Measurements from ENCODE around the gene CNTN5. TPM values are rescaled to one million over a fixed set of nuclear protein-coding genes. Genes with fewer than 3 reads are reported as not detected.
"Not testable (repeated sequence)": the region's sequence is repeated elsewhere in the genome, so short reads cannot be mapped to it uniquely, and the experiment has no call there.

The CNTN5 gene
- total RNA-seq, 2 donors from 2014 or later: 1.4 to 3.3 TPM

GRCh38 chr11:99098258-99098657, 77.5 kb downstream of the CNTN5 start:
- Mint-ChIP-seq H3K9me3 (peaks cover 20% of the 10 kb centered on the region), H3K36me3 (ENCODE audit: low read depth) (no peaks in the 10 kb centered on the region), H3K4me1 (no peaks in the 10 kb centered on the region), H3K27me3 (ENCODE audit: insufficient read depth) (no peaks in the 10 kb centered on the region), H3K27ac (no peak overlapping the region), H3K4me3 (no peak overlapping the region)
- Histone ChIP-seq H3K4me3 (ENCODE audit: low read length) (no peak overlapping the region), H3K9ac (ENCODE audit: extremely low read depth, low read length, poor library complexity, severe bottlenecking) (no peak overlapping the region), H3K36me3 (ENCODE audit: control insufficient read depth, insufficient read depth, low read length) (no peaks in the 10 kb centered on the region), H3K4me1 (ENCODE audit: control insufficient read depth, insufficient read depth, low read length) (no peaks in the 10 kb centered on the region), H3K27me3 (ENCODE audit: control insufficient read depth, insufficient read depth, low read length, poor library complexity, severe bottlenecking) (no peaks in the 10 kb centered on the region), H3K27ac (ENCODE audit: low read depth, low read length) (no peak overlapping the region), H3K9me3 (ENCODE audit: control insufficient read depth, low read length) (peaks cover 10% of the 10 kb centered on the region)
- WGBS, 2 experiments (ENCODE audit: insufficient coverage in 1 of 2, insufficient read length in 1 of 2): 83% methylated on average over 4 of the region's 6 CpGs; no CpG with 5 or more reads in 1 of the 2 experiments
- TF ChIP-seq, protein P1, sequence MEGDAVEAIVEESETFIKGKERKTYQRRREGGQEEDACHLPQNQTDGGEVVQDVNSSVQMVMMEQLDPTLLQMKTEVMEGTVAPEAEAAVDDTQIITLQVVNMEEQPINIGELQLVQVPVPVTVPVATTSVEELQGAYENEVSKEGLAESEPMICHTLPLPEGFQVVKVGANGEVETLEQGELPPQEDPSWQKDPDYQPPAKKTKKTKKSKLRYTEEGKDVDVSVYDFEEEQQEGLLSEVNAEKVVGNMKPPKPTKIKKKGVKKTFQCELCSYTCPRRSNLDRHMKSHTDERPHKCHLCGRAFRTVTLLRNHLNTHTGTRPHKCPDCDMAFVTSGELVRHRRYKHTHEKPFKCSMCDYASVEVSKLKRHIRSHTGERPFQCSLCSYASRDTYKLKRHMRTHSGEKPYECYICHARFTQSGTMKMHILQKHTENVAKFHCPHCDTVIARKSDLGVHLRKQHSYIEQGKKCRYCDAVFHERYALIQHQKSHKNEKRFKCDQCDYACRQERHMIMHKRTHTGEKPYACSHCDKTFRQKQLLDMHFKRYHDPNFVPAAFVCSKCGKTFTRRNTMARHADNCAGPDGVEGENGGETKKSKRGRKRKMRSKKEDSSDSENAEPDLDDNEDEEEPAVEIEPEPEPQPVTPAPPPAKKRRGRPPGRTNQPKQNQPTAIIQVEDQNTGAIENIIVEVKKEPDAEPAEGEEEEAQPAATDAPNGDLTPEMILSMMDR (conservative IDR thresholded peaks at IDR 0.05): no peak
- no peak for DNase-seq

DNA sequence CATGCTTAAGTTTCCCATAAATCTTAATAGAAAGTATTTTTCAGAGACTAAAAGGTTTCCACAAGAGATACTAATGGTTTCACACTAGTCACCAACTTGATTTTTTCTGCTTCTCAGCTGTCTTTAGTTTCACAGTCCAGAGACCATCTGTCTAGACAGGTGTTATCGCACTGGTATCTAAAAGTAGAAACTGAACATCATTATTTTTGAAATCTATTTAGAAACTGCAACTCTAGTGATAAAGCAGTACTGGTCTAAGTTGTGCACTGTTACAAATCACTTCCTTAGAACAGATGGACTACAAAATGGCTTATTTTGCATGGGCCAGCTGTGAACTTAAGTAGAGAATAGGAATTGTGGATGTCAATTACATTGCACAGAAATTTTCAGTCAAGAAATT, 78.0 kb downstream of the CNTN5 start:
- 93 to 100% methylated on average over 1 of the region's 1 CpG for WGBS, 2 experiments (ENCODE audit: insufficient coverage in 1 of 2, insufficient read length in 1 of 2)
- no peak for DNase-seq
- H3K4me1 ChIP-seq (ENCODE audit: control insufficient read depth, insufficient read depth, low read length): no peaks in the 10 kb centered on the region
- TF ChIP-seq, protein P1 (conservative IDR thresholded peaks at IDR 0.05): no peak
- no peaks in the 10 kb centered on the region for H3K4me1 Mint-ChIP-seq
- no peak overlapping the region for H3K4me3 Mint-ChIP-seq
- H3K9ac ChIP-seq (ENCODE audit: extremely low read depth, low read length, poor library complexity, severe bottlenecking): no peak overlapping the region
- no peaks in the 10 kb centered on the region for H3K27me3 ChIP-seq (ENCODE audit: control insufficient read depth, insufficient read depth, low read length, poor library complexity, severe bottlenecking)
- peaks cover 20% of the 10 kb centered on the region for H3K9me3 Mint-ChIP-seq
- no peaks in the 10 kb centered on the region for H3K27me3 Mint-ChIP-seq (ENCODE audit: insufficient read depth)
- H3K27ac ChIP-seq (ENCODE audit: low read depth, low read length): no peak overlapping the region
- peaks cover 10% of the 10 kb centered on the region for H3K9me3 ChIP-seq (ENCODE audit: control insufficient read depth, low read length)
- H3K4me3 ChIP-seq (ENCODE audit: low read length): no peak overlapping the region
- H3K36me3 Mint-ChIP-seq (ENCODE audit: low read depth): no peaks in the 10 kb centered on the region
- no peaks in the 10 kb centered on the region for H3K36me3 ChIP-seq (ENCODE audit: control insufficient read depth, insufficient read depth, low read length)
- H3K27ac Mint-ChIP-seq: no peak overlapping the region

- no peak for DNase-seq
- Histone ChIP-seq H3K9me3 (ENCODE audit: control insufficient read depth, low read length) (peaks cover 4% of the 10 kb centered on the region), H3K4me1 (ENCODE audit: control insufficient read depth, insufficient read depth, low read length) (no peaks in the 10 kb centered on the region), H3K4me3 (ENCODE audit: low read length) (no peak overlapping the region), H3K27me3 (ENCODE audit: control insufficient read depth, insufficient read depth, low read length, poor library complexity, severe bottlenecking) (no peaks in the 10 kb centered on the region), H3K36me3 (ENCODE audit: control insufficient read depth, insufficient read depth, low read length) (no peaks in the 10 kb centered on the region), H3K9ac (ENCODE audit: extremely low read depth, low read length, poor library complexity, severe bottlenecking) (no peak overlapping the region), H3K27ac (ENCODE audit: low read depth, low read length) (no peak overlapping the region)
- H3K36me3 Mint-ChIP-seq (ENCODE audit: low read depth): no peaks in the 10 kb centered on the region
- H3K9me3 Mint-ChIP-seq: peaks cover 4% of the 10 kb centered on the region
- no peak overlapping the region for H3K4me3 Mint-ChIP-seq
- 91% methylated on average over 2 of the region's 2 CpGs; no CpG with 5 or more reads in 1 of the 2 experiments for WGBS, 2 experiments (ENCODE audit: insufficient coverage in 1 of 2, insufficient read length in 1 of 2)
- H3K4me1 Mint-ChIP-seq: no peaks in the 10 kb centered on the region
- H3K27ac Mint-ChIP-seq: no peak overlapping the region
- TF ChIP-seq, protein P1 (conservative IDR thresholded peaks at IDR 0.05): peak; percentile 57
- H3K27me3 Mint-ChIP-seq (ENCODE audit: insufficient read depth): no peaks in the 10 kb centered on the region
Observed at GRCh38 chr11:99117603-99118002, 96.9 kb downstream of the CNTN5 start.

- not testable (repeated sequence) for H3K27ac ChIP-seq (ENCODE audit: low read depth, low read length); H3K9ac ChIP-seq (ENCODE audit: extremely low read depth, low read length, poor library complexity, severe bottlenecking); H3K27me3 ChIP-seq (ENCODE audit: control insufficient read depth, insufficient read depth, low read length, poor library complexity, severe bottlenecking); H3K27ac Mint-ChIP-seq; H3K36me3 ChIP-seq (ENCODE audit: control insufficient read depth, insufficient read depth, low read length); H3K4me3 Mint-ChIP-seq; H3K27me3 Mint-ChIP-seq (ENCODE audit: insufficient read depth); DNase-seq; H3K4me3 ChIP-seq (ENCODE audit: low read length); H3K4me1 Mint-ChIP-seq; H3K36me3 Mint-ChIP-seq (ENCODE audit: low read depth); H3K4me1 ChIP-seq (ENCODE audit: control insufficient read depth, insufficient read depth, low read length)
- peaks cover 11% of the 10 kb centered on the region for H3K9me3 Mint-ChIP-seq
- WGBS, 2 experiments (ENCODE audit: insufficient coverage in 1 of 2, insufficient read length in 1 of 2): 70 to 87% methylated on average over 2 to 3 of the region's 3 CpGs
- H3K9me3 ChIP-seq (ENCODE audit: control insufficient read depth, low read length): peaks cover 12% of the 10 kb centered on the region
Observed at GRCh38 chr11:99133862-99134261, 113.1 kb downstream of the CNTN5 start.
